HTERT RPE-1 (cell line): Measurements from ENCODE around the gene TSSK3.

Source experiments
- in situ Hi-C: fragments of 300-500 bp; cut with MboI; formaldehyde crosslinking; loops from 4 replicates; pipeline ENCODE4 v1.14.3; 2020; ENCODE audit warnings: low sequenced_read_pairs

Gene TSSK3, protein sequence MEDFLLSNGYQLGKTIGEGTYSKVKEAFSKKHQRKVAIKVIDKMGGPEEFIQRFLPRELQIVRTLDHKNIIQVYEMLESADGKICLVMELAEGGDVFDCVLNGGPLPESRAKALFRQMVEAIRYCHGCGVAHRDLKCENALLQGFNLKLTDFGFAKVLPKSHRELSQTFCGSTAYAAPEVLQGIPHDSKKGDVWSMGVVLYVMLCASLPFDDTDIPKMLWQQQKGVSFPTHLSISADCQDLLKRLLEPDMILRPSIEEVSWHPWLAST

DNA sequence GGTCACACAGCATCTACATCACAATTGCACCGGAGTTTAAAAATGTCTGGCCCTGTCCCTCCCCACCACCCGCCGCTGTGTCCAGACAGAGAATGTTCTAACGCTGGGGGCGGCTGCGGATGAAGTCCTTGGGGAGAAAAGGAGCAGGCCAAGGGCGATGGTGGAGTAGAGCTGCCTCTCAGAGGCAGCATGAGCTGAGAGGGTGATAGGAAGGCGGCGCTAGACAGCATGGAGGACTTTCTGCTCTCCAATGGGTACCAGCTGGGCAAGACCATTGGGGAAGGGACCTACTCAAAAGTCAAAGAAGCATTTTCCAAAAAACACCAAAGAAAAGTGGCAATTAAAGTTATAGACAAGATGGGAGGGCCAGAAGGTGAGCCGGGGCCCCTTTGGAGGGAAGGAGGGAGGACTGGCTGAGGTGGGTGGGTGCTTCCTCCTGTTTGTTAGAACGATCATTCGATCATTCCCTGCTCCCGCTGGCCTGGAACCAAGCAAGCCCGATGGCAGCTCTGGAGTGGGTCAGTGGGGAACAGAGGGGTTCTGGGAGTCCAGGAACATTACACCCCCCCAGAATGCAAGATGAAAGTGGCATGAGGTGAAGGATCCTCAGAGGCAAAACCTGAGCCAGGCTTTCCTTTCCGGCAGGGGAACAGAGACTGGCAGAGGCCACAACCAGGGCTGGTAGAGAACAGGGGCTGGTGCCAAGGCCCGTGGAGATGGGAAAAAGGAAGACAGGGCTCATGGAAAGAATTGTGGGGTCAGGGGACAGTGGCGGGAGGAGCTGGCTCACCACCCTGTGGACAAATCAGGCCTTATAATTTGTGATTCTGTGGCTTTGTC lies at the start of gene TSSK3, which contains the start of gene FAM229A:
TSSK3 (plus strand) TSS at position 66 of the 840 bp plus-strand sequence; CDS start at position 229, 163 bp downstream.
FAM229A (minus strand) TSS at position 12 of the 840 bp plus-strand sequence. CDS start 394 bp downstream, outside the sequence.
- in situ Hi-C loops: no loop called here

DNA sequence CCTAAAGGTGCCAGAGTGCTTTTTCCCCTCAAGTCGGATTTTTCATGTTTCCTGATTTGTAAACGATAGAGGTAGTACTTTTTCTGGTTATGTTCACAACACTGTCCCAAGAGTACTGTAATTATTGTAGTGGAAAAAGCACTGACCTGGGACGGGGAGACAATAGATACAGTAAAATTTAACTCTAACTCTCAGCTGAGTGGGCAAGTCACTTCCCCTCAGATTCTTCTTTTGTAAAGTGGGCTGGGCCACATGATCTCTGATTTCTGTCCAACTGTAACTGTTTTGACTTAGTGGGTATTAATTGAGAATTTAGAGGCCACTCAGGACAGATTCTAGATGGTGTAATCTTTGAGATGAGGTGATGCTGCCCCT lies 45.4 kb upstream of the TSSK3 start:
- in situ Hi-C loops: no loop called here

DNA sequence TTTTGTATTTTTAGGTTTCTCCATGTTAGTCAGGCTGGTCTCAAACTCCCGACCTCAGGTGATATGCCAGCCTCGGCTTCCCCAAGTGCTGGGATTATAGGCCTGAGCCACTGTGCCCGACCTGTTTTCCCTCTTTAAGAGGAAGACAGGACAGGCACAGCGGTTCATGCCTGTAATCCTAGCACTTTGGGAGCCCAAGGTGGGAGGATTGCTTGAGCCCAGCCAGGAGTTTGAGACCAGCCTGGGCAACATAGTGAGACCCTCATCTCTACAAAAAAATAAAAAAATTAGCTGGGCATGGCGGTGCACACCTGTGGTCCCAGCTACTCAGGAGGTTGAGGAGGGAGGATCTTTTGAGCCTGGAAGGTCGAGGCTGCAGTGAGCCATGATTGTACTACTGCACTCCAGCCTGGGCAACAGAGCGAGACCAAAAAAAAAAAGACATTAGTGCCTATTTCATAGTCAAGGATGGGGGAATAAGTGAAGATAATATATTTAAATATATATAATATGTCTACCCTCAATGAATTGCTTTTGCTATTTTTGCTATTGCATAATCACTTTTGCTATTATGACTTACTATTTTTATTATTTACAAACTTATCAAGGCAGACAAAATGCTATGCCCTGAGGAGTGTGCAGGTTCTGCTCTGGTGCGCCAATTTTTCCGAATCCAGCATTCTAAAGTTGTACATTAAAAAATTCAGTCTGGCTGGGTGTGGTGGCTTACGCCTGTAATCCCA lies 44.0 kb upstream of the TSSK3 start:
- in situ Hi-C loops: no loop called here

DNA sequence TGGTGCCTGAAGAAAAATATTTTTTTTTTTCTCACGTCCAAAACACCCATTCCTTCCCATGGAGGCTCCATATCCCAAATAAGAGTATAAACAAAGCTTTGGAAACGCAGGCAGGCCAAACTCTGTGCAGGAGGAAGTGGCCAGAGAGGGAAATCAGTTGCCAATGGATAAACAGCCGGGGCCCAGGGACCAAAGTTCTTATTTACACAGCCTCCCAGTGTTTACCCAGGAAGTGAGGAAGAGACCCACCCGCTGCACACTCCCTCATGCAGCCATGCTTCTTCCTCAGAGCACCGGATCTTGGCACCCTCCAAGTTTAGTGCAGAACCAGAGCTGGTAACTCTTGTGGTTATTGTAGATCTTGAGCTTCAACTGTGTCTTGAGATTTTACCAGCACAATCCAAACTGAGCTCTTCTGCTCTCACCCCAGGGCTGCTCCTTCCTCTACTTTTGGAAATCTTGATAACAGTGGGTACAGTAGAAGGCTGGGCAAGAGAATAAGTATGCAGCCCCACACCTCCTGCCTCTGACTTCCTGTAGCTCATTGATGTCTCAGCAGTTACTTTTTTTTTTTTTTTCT lies 40.5 kb upstream of the TSSK3 start:
- in situ Hi-C loops: no loop called here

DNA sequence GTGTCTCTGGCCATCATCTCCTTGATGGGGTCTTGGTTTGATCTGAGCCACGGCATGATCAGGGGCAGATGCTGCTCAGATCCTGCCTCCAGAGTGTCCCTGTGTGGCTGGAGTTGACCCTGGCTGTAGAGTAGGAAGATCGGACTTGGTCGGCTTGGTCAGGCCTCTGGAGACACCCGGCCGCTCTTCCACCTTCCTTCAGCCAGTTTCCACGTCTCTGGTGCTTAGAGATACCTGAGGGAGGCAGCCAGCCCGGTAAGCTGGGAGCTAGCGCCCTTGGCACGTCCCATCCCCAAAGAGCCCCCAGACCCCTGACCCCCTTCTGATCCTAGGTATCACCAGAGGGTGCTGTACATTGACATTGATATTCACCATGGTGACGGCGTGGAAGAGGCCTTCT lies 35.1 kb upstream of the TSSK3 start:
- in situ Hi-C loops: no loop called here

DNA sequence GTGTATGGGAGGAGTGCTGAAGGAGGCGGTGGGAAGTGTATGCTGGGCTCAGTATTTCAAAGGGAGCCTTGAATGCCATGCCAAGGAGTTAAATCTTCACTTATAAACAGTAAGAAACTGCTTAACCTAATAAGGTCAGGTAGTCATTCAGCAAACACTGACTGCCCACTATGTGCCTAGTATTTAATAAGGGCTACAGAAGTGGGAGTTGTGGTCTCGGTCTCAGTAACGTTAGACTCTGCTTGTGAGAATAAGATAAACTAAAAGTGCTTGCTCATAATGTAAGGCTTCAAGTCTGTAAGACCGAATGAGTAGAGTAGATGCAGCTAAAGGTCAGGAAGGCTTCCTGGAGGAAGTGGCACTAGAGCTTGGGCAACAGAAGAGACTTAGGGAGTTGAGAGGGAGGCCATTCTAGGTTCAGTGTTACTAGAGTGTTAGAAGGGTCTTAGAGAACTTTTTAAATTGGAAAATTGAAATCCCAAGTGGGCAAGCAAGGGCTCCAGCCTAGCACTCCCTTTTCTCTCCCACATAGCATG lies 32.3 kb upstream of the TSSK3 start:
- in situ Hi-C loops: no loop called here

DNA sequence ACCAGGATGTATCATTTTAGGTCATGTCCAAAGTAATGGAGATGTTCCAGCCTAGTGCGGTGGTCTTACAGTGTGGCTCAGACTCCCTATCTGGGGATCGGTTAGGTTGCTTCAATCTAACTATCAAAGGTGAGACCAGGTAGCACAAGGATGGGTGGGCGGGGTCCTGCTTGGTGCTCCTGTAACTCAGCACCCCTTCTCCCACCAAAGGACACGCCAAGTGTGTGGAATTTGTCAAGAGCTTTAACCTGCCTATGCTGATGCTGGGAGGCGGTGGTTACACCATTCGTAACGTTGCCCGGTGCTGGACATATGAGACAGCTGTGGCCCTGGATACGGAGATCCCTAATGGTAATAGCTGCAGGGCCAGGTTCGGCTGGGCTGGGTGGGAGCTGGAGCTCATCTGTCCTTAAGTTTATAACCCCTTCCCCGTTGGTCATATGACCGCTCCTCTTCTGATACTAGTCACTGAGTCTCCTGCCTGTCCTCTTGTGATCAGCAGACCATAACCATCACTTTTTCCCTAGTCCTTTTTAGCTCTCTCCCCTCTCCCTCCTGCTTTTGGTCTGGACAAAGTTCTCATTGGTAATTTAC lies 31.7 kb upstream of the TSSK3 start:
- in situ Hi-C loops: no loop called here

DNA sequence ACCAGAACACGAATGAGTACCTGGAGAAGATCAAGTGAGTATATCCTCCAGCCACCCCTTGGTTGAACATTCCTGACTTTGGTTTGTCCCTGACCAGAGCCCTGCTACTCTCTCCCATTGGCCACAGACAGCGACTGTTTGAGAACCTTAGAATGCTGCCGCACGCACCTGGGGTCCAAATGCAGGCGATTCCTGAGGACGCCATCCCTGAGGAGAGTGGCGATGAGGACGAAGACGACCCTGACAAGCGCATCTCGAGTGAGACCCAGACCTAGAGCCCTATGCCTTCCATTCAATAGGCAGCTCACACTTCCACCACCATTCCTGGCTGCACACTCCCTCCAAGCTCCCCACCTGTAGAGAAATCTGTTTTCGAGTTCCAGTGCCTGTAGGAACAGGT lies 30.8 kb upstream of the TSSK3 start:
- in situ Hi-C loops: no loop called here

DNA sequence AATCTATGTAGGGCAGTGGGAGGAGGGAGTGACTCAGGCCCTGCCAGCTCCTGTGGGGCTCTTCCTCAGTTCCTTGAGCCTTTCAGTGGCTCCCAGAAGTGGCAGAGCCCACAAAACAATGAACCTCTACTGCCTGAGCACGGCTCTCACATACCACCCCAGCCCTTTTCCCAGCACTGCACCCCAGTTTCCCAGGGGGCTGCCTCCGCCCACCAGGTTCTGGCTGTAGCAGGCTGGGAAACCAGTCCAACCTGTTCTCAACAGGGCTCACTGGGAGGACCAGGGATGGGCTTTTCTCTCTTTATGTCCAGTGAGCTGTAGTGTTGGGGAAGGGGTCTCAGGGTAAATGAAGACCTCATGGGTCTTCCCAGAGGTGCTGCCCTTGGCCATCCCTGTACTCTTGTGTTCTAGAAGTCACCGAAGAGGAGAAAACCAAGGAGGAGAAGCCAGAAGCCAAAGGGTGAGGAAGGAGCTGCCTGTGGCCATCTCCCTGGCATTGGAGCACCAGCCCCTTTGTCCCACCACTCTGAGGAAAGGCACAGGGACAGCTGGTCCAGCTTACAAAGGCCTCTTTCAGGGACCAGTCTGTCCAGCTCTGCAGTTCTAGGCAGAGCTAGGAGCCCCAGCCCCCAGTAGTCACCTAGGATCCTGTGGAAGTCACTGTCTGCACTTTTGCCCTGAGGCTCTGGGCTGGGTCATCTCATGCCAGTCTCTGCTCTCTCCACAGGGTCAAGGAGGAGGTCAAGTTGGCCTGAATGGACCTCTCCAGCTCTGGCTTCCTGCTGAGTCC lies 29.9 kb upstream of the TSSK3 start:
- in situ Hi-C loops: no loop called here

DNA sequence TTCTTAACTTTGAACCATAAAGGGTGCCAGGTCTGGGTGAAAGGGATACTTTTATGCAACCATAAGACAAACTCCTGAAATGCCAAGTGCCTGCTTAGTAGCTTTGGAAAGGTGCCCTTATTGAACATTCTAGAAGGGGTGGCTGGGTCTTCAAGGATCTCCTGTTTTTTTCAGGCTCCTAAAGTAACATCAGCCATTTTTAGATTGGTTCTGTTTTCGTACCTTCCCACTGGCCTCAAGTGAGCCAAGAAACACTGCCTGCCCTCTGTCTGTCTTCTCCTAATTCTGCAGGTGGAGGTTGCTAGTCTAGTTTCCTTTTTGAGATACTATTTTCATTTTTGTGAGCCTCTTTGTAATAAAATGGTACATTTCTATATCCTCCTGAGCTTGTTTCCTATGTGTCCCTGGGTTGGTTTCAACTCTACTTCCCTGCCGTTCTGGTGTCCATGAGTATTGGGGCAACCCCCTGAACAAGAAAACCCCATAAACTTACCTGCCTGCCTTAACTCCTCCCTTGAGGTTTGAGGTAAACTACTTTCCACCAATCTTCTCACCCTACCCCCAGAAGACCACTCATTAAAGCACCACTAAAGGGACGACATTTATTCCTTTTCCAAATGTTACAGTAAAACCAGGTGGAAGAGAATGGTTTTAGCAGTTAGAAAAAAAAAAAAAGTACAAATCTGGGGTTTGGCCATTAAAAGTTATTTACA lies 28.9 kb upstream of the TSSK3 start:
- in situ Hi-C loops: no loop called here

DNA sequence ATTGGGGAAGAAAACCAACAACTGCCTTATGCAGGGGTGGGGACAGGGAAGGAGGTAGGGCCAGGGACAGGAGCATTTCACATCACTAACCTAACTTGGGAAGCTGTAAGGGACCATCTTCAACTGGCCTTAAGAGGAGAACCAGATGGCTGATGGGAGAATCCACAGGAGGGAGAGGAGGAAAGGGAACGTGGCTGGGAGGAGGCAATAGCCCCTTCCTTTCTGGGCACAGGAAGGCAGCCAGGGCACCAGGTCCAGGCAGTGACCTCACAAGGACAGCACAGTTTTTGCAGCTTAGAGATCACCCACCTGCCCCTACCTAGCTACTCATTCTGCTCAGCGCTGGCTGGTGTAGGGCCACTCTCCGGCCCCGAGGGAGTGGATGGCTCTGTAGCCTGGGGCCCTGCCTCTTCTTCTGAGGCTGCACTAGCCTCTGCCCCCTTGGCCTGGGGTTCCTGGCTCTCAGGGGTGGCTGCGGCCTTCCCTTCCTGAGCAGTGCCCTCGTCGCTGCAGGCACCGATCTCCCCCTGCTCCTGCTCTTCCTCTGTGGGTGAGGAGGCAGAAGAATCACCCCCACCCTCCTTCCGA lies 28.0 kb upstream of the TSSK3 start:
- in situ Hi-C loops: no loop called here

DNA sequence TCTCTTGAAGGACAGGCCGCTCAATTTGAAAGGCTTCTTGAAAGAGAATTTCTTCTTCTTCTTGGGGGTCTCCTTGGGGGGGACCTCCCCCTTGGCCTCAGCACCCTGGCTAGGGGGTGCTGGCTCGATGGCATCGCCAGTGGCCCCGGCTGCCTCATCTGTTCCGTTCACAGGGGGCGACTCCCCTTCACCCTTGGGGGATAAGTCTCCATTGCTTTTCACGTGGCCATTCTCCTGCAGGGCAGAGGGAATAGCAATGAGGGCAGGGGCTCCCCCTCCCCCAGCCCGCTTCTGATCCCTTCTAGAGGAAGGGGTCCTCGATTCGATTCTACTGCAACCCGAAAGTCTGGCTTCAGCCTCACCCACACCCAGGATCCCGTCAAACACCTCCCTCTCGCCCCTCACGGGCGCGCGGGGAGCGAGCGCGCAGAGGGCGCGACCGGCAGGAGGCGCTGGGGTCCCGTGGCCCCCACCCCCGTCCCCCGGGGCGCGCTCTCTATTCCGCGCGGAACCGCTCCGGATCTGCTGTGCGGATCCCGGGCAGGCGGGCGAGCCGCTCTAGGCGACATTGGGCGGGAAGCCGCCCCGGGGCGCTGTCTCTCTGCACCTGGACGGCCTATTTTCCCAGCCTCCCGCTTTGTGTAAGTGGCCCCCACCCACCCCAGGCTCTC lies 27.3 kb upstream of the TSSK3 start:
- in situ Hi-C loops: no loop called here

DNA sequence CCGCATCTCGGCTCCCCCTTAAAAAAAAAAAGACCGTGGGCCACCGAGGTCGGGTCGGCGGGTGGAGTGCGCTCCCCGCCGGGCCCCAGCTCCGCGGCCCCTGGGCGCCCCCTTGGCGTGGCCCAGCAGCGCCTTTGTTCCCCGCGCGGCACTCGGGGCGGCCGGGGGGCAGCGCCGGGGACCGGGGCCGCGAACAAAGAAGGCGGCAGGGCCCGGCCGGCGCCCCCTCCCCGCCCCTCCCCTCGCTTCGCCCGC lies 26.9 kb upstream of the TSSK3 start:
- in situ Hi-C loops: no loop called here

DNA sequence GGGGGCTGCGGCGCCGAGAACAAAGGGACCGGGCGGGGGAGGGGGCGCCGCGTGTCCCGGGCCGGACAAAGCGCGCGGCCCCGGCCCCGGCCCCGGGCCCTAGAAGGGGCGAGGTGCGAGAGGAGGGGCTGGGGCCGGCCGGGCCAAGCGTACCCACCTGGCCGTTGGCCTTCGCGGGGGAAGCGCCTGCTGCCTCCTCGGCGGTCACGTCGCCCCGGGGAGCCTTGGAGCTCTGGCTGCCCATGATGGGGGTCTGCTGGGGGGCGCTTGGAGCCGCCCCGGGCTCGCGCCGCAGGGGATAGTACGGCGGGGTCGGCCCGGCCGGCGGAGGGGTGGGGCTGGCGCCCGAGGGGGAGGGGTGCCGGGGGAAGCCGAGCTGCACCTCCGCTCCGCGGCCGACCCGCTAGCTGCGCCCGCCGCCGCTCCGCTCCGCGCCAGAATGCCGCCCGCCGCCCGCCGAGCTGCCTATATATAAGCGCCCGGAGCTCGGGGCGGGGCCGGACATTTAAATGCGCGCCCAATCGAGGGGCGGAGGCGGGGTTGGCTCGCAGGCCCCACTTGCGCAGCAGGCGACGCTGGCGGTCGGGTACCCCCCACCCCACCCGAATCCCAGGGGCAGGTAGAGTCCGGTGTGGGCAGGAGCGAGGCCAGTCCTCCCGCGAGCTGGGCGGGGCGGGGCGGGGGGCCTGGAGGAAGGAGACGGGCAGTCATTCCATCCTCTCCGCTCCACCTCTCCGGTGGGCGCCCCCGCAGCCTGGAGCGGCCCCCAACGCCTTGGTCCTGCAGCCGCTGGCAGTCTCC lies 26.3 kb upstream of the TSSK3 start, which contains the start of gene MARCKSL1:
MARCKSL1 (minus strand) TSS at position 444 of the 801 bp plus-strand sequence; CDS start at position 244, 200 bp downstream.
- in situ Hi-C loops: no loop called here

DNA sequence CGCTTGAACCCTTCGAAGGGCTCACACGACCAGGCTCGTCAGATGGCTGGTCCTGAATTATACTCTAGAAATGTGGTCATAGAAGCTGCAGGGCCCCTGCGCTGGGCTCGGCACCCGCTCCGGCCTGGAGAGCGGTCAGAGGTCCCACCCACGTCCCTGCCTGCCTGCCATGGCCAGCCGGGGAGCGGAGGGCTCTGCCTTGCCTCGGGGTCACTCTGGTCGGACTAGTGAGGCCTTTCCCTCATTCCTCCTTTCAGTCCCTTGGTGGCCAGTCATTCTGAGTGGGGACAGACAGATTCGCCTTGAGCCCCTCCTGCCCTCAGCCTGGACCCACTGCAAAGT lies 25.8 kb upstream of the TSSK3 start:
- in situ Hi-C loops: no loop called here

DNA sequence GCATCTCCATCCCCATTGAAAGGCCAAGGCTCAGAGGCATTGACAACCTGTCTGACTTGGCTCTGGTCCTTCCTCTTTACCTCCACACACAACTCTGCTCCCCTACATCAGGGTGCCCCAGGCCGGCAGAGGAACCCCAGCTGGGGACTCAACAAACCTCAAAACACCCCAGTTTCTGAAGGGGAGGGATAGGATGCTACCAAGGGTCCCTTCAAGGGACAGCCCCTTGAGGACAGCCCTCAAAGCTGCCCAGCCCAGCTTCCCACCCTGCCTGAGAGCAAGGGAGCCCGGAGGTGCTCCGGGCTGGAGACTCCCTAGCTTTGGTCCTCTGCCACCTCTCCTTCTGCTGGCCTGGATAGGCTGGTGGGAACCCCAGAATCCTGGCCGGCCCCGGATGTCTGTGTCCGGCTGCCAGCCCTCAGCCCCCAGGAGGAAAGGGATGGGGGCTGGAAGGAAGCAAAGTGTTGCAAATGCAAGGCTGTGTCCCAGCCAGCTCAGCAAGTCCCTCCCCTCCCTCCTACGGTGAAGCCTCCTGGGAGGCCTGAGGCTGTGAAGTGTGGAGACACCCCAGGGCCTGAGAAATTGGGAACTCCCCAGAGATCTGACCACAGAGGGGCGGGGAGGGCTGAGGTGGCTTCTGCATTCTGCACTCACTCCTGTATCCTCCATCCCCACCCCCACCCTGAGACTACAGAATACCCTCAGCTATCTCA lies 25.2 kb upstream of the TSSK3 start:
- in situ Hi-C loops: no loop called here
